ENCODE results near the gene KDM4C.

GRCh38 chr9:6833518-6834192 is 75.9 kb downstream of the KDM4C start:
- TF ChIP-seq, protein P1, sequence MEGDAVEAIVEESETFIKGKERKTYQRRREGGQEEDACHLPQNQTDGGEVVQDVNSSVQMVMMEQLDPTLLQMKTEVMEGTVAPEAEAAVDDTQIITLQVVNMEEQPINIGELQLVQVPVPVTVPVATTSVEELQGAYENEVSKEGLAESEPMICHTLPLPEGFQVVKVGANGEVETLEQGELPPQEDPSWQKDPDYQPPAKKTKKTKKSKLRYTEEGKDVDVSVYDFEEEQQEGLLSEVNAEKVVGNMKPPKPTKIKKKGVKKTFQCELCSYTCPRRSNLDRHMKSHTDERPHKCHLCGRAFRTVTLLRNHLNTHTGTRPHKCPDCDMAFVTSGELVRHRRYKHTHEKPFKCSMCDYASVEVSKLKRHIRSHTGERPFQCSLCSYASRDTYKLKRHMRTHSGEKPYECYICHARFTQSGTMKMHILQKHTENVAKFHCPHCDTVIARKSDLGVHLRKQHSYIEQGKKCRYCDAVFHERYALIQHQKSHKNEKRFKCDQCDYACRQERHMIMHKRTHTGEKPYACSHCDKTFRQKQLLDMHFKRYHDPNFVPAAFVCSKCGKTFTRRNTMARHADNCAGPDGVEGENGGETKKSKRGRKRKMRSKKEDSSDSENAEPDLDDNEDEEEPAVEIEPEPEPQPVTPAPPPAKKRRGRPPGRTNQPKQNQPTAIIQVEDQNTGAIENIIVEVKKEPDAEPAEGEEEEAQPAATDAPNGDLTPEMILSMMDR (IDR thresholded peaks at IDR 0.05): no peak
- no peak for TF ChIP-seq EZH2 (IDR thresholded peaks at IDR 0.05)
- no peak for TF ChIP-seq EZH2phosphoT487 (IDR thresholded peaks at IDR 0.05)

Data from neural progenitor cell (in vitro differentiated cells).